GM23338 (cell line): ENCODE results near the gene CAMTA1. TPM values are rescaled to one million over a fixed set of nuclear protein-coding genes. Genes with fewer than 3 reads are reported as not detected.

Experiments used
- ATAC-seq: fragments of 200-7000 bp; cut with Tn5 transposase; 3 replicates; pipeline ENCODE4 v1.9.1; 2020
- DNase-seq: peaks from one replicate; pipeline ENCODE4 v3.0.0-alpha.2; 2015; ENCODE audit warnings: low spot score
- H2AFZ ChIP-seq: fragments of 200-600 bp; sonication (generic); 2 replicates; pipeline ENCODE4 v1.8.0; 2016; ENCODE audit warnings: antibody characterized with exemption, mild to moderate bottlenecking, moderate library complexity
- H3F3A ChIP-seq: fragments of 200-600 bp; sonication (generic); replicated peaks from 2 replicates; pipeline ENCODE4 v1.8.0; 2017; ENCODE audit warnings: antibody characterized with exemption, mixed run types, low read depth
- H3K27ac ChIP-seq: fragments of 200-600 bp; sonication (generic); 2 replicates; pipeline ENCODE4 v1.6.1; 2016; ENCODE audit warnings: low read depth
- H3K27me3 ChIP-seq: fragments of 200-600 bp; sonication (generic); 2 replicates; pipeline ENCODE4 v1.8.0; 2016; ENCODE audit warnings: mild to moderate bottlenecking, mixed run types, moderate library complexity; ENCODE audit not compliant: insufficient read depth
- H3K36me3 ChIP-seq: fragments of 200-600 bp; sonication (generic); 2 replicates; pipeline ENCODE4 v1.8.0; 2016; ENCODE audit warnings: mild to moderate bottlenecking; ENCODE audit not compliant: insufficient read depth
- H3K4me1 ChIP-seq: fragments of 200-600 bp; sonication (generic); 2 replicates; pipeline ENCODE4 v1.8.0; 2016; ENCODE audit warnings: mild to moderate bottlenecking, moderate library complexity; ENCODE audit not compliant: insufficient read depth
- H3K4me2 ChIP-seq: fragments of 200-600 bp; sonication (generic); 2 replicates; pipeline ENCODE4 v1.7.1; 2017; ENCODE audit warnings: mixed run types
- H3K4me3 ChIP-seq: fragments of 200-600 bp; sonication (generic); 2 replicates; pipeline ENCODE4 v1.6.1; 2016; ENCODE audit warnings: mixed run types
- H3K79me2 ChIP-seq: fragments of 200-600 bp; sonication (generic); replicated peaks from 2 replicates; pipeline ENCODE4 v1.8.0; 2017; ENCODE audit warnings: mild to moderate bottlenecking; ENCODE audit not compliant: insufficient read depth
- H3K9me2 ChIP-seq: fragments of 200-600 bp; sonication (generic); 2 replicates; pipeline ENCODE4 v1.8.0; 2017; ENCODE audit not compliant: insufficient read depth
- H4K20me1 ChIP-seq: fragments of 200-600 bp; sonication (generic); replicated peaks from 2 replicates; pipeline ENCODE4 v1.8.0; 2017; ENCODE audit warnings: mild to moderate bottlenecking; ENCODE audit not compliant: insufficient read depth
- H3K27ac Mint-ChIP-seq: 2 replicates; pipeline ENCODE4 v1.8.0; 2020; ENCODE audit warnings: inconsistent platforms, mild to moderate bottlenecking, moderate library complexity, mixed read lengths
- H3K27me3 Mint-ChIP-seq: 3 replicates; pipeline ENCODE4 v1.8.0; 2022; ENCODE audit warnings: low read depth, mild to moderate bottlenecking, moderate library complexity, mixed read lengths, inconsistent platforms; ENCODE audit not compliant: insufficient read depth, poor library complexity
- H3K36me3 Mint-ChIP-seq: 3 replicates; pipeline ENCODE4 v1.8.0; 2021; ENCODE audit warnings: low read depth, mild to moderate bottlenecking, inconsistent platforms, moderate library complexity, mixed read lengths
- H3K4me1 Mint-ChIP-seq: 3 replicates; pipeline ENCODE4 v1.8.0; 2020; ENCODE audit warnings: mild to moderate bottlenecking, inconsistent platforms, mixed read lengths
- H3K4me3 Mint-ChIP-seq: 3 replicates; pipeline ENCODE4 v1.8.0; 2021; ENCODE audit warnings: moderate library complexity, mild to moderate bottlenecking, inconsistent platforms, mixed read lengths
- H3K9me3 Mint-ChIP-seq: 3 replicates; pipeline ENCODE4 v1.8.0; 2020; ENCODE audit warnings: moderate library complexity, mild to moderate bottlenecking, inconsistent platforms, mixed read lengths
- EZH2 ChIP-seq: fragments of 200-600 bp; sonication (generic); IDR thresholded peaks from one replicate; pipeline ENCODE4 v1.8.0; 2017; ENCODE audit warnings: antibody characterized with exemption, mild to moderate bottlenecking, low read depth; ENCODE audit not compliant: unreplicated experiment
- NANOG ChIP-seq: IDR thresholded peaks from 2 replicates; pipeline ENCODE4 v1.6.1; 2016; ENCODE audit warnings: antibody characterized with exemption, borderline replicate concordance
- POLR2AphosphoS5 ChIP-seq: IDR thresholded peaks from 2 replicates; pipeline ENCODE4 v1.6.1; 2016; ENCODE audit warnings: antibody characterized with exemption, low read depth
- STAT1 ChIP-seq: IDR thresholded peaks from one replicate; pipeline ENCODE4 v1.6.1; 2016; ENCODE audit warnings: antibody characterized with exemption; ENCODE audit not compliant: unreplicated experiment
- ZNF331 ChIP-seq: fragments of 250-450 bp; sonication (Bioruptor Pico); IDR thresholded peaks from 2 replicates; pipeline ENCODE4 v1.5.0; 2020; ENCODE audit warnings: low read depth, mild to moderate bottlenecking, moderate library complexity
- polyA plus RNA-seq: library from polyadenylated mRNA; unstranded; fragments of >200 nt; fragmentation: Nextera tagmentation; extraction: Ambion mirVana; gene quantifications from 2 replicates; pipeline ENCODE4 v1.2.1, GENCODE V29; 2016
- total RNA-seq: library from RNA; depleted of rRNA; stranded (reverse); fragments of >200 nt; shearing (Covaris generic); gene quantifications from 2 replicates; pipeline ENCODE4 v1.2.3, GENCODE V29; 2014
- TF ChIP-seq, protein P1 (sequence below), 2 experiments: fragments of 200-600 bp in 1 of 2; sonication (generic) in 1 of 2; conservative IDR thresholded peaks; 2 replicates each; pipeline versions ENCODE4 v1.5.1 to v1.6.1; 2016 to 2017; ENCODE audit warnings: antibody characterized with exemption in 2 of 2, low read depth in 2 of 2, mild to moderate bottlenecking in 2 of 2, moderate library complexity in 1 of 2
- TF ChIP-seq, protein P2 (sequence below): fragments of 250-450 bp; sonication (Bioruptor Pico); IDR thresholded peaks from 2 replicates; pipeline ENCODE4 v1.5.0; 2020; ENCODE audit warnings: mild to moderate bottlenecking, moderate library complexity

The CAMTA1 gene
- total and polyA plus RNA-seq, 2 experiments from 2014 or later: 115 to 519 TPM

- no peaks in the 10 kb centered on the region for H3K27me3 ChIP-seq
- no peaks in the 10 kb centered on the region for H4K20me1 ChIP-seq
- peak overlapping the region; percentile 68; the same call in 1 of the 2 replicates for H3K27ac Mint-ChIP-seq
- no peaks in the 10 kb centered on the region; the same call in 1 of the 2 replicates for H3F3A ChIP-seq
- no peak overlapping the region for H2AFZ ChIP-seq
- TF ChIP-seq, protein P1, sequence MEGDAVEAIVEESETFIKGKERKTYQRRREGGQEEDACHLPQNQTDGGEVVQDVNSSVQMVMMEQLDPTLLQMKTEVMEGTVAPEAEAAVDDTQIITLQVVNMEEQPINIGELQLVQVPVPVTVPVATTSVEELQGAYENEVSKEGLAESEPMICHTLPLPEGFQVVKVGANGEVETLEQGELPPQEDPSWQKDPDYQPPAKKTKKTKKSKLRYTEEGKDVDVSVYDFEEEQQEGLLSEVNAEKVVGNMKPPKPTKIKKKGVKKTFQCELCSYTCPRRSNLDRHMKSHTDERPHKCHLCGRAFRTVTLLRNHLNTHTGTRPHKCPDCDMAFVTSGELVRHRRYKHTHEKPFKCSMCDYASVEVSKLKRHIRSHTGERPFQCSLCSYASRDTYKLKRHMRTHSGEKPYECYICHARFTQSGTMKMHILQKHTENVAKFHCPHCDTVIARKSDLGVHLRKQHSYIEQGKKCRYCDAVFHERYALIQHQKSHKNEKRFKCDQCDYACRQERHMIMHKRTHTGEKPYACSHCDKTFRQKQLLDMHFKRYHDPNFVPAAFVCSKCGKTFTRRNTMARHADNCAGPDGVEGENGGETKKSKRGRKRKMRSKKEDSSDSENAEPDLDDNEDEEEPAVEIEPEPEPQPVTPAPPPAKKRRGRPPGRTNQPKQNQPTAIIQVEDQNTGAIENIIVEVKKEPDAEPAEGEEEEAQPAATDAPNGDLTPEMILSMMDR (conservative IDR thresholded peaks at IDR 0.05; ENCODE audit: low read depth in 2 of 2): 0 out of 4 replicates have a peak, but pooled peaks of 1 of the 2 experiments have one; percentile 4
- no peak for TF ChIP-seq POLR2AphosphoS5
- peaks cover 5% of the 10 kb centered on the region; the same call in 2 of the 3 replicates for H3K36me3 Mint-ChIP-seq
- no peaks in the 10 kb centered on the region for H3K79me2 ChIP-seq
- peaks cover 58% of the 10 kb centered on the region for H3K4me1 Mint-ChIP-seq
- peaks cover 24% of the 10 kb centered on the region for H3K4me1 ChIP-seq
- H3K9me2 ChIP-seq: peaks cover 14% of the 10 kb centered on the region; the same call in 1 of the 2 replicates
- peaks cover 7% of the 10 kb centered on the region; the same call in 2 of the 3 replicates for H3K9me3 Mint-ChIP-seq
- no peak overlapping the region; the same call in 1 of the 2 replicates for H3K4me2 ChIP-seq
- no peak overlapping the region for H3K27ac ChIP-seq
- no peaks in the 10 kb centered on the region for H3K36me3 ChIP-seq
- DNase-seq (no peak), ATAC-seq (peak; percentile 13; the same call in 2 of the 3 replicates)
- peaks cover 7% of the 10 kb centered on the region for H3K27me3 Mint-ChIP-seq
- no peak overlapping the region for H3K4me3 ChIP-seq
- no peak overlapping the region for H3K4me3 Mint-ChIP-seq
Measured at GRCh38 chr1:7293702-7294629, 508.7 kb downstream of the CAMTA1 start.

- ATAC-seq (no peak), DNase-seq (no peak)
- no peak overlapping the region for H3K4me3 Mint-ChIP-seq
- H3K27ac Mint-ChIP-seq: no peak overlapping the region
- no peak overlapping the region for H3K27ac ChIP-seq
- no peaks in the 10 kb centered on the region for H3K36me3 ChIP-seq
- no peaks in the 10 kb centered on the region for H4K20me1 ChIP-seq
- H3K79me2 ChIP-seq: no peaks in the 10 kb centered on the region
- H3K36me3 Mint-ChIP-seq: peaks cover 5% of the 10 kb centered on the region; the same call in 2 of the 3 replicates
- H3K9me2 ChIP-seq: peaks cover 9% of the 10 kb centered on the region; the same call in 1 of the 2 replicates
- H3K4me1 Mint-ChIP-seq: peaks cover 65% of the 10 kb centered on the region
- H3K4me2 ChIP-seq: no peak overlapping the region
- no peak overlapping the region for H3K4me3 ChIP-seq
- H3K27me3 Mint-ChIP-seq: peaks cover 7% of the 10 kb centered on the region
- H3K4me1 ChIP-seq: peaks cover 30% of the 10 kb centered on the region
- H2AFZ ChIP-seq: no peak overlapping the region
- peaks cover 7% of the 10 kb centered on the region; the same call in 2 of the 3 replicates for H3K9me3 Mint-ChIP-seq
- no peaks in the 10 kb centered on the region; the same call in 1 of the 2 replicates for H3F3A ChIP-seq
- H3K27me3 ChIP-seq: no peaks in the 10 kb centered on the region
- no peak for TF ChIP-seq POLR2AphosphoS5
- TF ChIP-seq STAT1: no peak
- no peak for TF ChIP-seq ZNF331 (CRISPR knock-in tag)
- TF ChIP-seq, protein P2, sequence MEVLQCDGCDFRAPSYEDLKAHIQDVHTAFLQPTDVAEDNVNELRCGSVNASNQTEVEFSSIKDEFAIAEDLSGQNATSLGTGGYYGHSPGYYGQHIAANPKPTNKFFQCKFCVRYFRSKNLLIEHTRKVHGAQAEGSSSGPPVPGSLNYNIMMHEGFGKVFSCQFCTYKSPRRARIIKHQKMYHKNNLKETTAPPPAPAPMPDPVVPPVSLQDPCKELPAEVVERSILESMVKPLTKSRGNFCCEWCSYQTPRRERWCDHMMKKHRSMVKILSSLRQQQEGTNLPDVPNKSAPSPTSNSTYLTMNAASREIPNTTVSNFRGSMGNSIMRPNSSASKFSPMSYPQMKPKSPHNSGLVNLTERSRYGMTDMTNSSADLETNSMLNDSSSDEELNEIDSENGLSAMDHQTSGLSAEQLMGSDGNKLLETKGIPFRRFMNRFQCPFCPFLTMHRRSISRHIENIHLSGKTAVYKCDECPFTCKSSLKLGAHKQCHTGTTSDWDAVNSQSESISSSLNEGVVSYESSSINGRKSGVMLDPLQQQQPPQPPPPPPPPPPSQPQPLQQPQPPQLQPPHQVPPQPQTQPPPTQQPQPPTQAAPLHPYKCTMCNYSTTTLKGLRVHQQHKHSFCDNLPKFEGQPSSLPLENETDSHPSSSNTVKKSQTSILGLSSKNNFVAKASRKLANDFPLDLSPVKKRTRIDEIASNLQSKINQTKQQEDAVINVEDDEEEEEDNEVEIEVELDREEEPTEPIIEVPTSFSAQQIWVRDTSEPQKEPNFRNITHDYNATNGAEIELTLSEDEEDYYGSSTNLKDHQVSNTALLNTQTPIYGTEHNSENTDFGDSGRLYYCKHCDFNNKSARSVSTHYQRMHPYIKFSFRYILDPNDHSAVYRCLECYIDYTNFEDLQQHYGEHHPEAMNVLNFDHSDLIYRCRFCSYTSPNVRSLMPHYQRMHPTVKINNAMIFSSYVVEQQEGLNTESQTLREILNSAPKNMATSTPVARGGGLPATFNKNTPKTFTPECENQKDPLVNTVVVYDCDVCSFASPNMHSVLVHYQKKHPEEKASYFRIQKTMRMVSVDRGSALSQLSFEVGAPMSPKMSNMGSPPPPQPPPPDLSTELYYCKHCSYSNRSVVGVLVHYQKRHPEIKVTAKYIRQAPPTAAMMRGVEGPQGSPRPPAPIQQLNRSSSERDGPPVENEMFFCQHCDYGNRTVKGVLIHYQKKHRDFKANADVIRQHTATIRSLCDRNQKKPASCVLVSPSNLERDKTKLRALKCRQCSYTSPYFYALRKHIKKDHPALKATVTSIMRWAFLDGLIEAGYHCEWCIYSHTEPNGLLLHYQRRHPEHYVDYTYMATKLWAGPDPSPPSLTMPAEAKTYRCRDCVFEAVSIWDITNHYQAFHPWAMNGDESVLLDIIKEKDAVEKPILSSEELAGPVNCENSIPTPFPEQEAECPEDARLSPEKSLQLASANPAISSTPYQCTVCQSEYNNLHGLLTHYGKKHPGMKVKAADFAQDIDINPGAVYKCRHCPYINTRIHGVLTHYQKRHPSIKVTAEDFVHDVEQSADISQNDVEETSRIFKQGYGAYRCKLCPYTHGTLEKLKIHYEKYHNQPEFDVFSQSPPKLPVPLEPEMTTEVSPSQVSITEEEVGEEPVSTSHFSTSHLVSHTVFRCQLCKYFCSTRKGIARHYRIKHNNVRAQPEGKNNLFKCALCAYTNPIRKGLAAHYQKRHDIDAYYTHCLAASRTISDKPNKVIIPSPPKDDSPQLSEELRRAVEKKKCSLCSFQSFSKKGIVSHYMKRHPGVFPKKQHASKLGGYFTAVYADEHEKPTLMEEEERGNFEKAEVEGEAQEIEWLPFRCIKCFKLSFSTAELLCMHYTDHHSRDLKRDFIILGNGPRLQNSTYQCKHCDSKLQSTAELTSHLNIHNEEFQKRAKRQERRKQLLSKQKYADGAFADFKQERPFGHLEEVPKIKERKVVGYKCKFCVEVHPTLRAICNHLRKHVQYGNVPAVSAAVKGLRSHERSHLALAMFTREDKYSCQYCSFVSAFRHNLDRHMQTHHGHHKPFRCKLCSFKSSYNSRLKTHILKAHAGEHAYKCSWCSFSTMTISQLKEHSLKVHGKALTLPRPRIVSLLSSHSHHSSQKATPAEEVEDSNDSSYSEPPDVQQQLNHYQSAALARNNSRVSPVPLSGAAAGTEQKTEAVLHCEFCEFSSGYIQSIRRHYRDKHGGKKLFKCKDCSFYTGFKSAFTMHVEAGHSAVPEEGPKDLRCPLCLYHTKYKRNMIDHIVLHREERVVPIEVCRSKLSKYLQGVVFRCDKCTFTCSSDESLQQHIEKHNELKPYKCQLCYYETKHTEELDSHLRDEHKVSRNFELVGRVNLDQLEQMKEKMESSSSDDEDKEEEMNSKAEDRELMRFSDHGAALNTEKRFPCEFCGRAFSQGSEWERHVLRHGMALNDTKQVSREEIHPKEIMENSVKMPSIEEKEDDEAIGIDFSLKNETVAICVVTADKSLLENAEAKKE: no peak
- TF ChIP-seq EZH2: no peak
- TF ChIP-seq NANOG: no peak
Measured at GRCh38 chr1:7294636-7295035, 509.4 kb downstream of the CAMTA1 start.
